SIG-M5 (cell line): Measurements from ENCODE around the gene SMU1.

Experiments
- DNase-seq: peaks from one replicate; lab custom pipeline; 2025; lab: John Stamatoyannopoulos, UW

The SMU1 gene

GRCh38 chr9:33044677-33045282, 31.7 kb downstream of the SMU1 start:
- no peak for DNase-seq

GRCh38 chr9:33044162-33044673, 32.3 kb downstream of the SMU1 start:
- no peak for DNase-seq

- no peak for DNase-seq
Observed at GRCh38 chr9:33043671-33044070, 32.8 kb downstream of the SMU1 start.

GRCh38 chr9:33042473-33042872, 34.0 kb downstream of the SMU1 start:
- no peak for DNase-seq

GRCh38 chr9:33041432-33042188, 34.9 kb downstream of the SMU1 start:
- no peak for DNase-seq

- DNase-seq: no peak
Observed at GRCh38 chr9:33040792-33041431, 35.6 kb downstream of the SMU1 start.

GRCh38 chr9:33032865-33033264, 43.6 kb downstream of the SMU1 start:
- no peak for DNase-seq

GRCh38 chr9:33032292-33032691, 44.2 kb downstream of the SMU1 start:
- DNase-seq: no peak

GRCh38 chr9:33030285-33030684, 46.2 kb downstream of the SMU1 start:
- no peak for DNase-seq

- DNase-seq: peak; percentile 48
Observed at GRCh38 chr9:33029231-33029786, 47.2 kb downstream of the SMU1 start.

GRCh38 chr9:33025572-33026342, 50.7 kb downstream of the SMU1 start:
- DNase-seq: no peak

GRCh38 chr9:33024966-33025571, 51.4 kb downstream of the SMU1 start, which contains the start of gene DNAJA1:
DNAJA1 (plus strand) TSS chr9:33025273; CDS start chr9:33026485, 1,212 bp downstream.
- no peak for DNase-seq

- DNase-seq: no peak
Observed at GRCh38 chr9:33024126-33024965, 52.1 kb downstream of the SMU1 start.

- no peak for DNase-seq
Observed at GRCh38 chr9:33023661-33024060, 52.8 kb downstream of the SMU1 start.

GRCh38 chr9:33022755-33023154, 53.7 kb downstream of the SMU1 start:
- DNase-seq: no peak

- no peak for DNase-seq
Observed at GRCh38 chr9:33022303-33022702, 54.2 kb downstream of the SMU1 start.

GRCh38 chr9:33019797-33020196, 56.7 kb downstream of the SMU1 start:
- DNase-seq: no peak

GRCh38 chr9:33017283-33018041, 59.0 kb downstream of the SMU1 start:
- DNase-seq: no peak

- DNase-seq: no peak
Observed at GRCh38 chr9:33014665-33015014, 61.8 kb downstream of the SMU1 start.
